ENCODE results near the gene NAA20. TPM values are rescaled to one million over a fixed set of nuclear protein-coding genes. Genes with fewer than 3 reads are reported as not detected.

Gene NAA20
- total RNA-seq, 4 donors from 2014 or later, result 45.5 to 73.2 (median 61.5) TPM

DNA sequence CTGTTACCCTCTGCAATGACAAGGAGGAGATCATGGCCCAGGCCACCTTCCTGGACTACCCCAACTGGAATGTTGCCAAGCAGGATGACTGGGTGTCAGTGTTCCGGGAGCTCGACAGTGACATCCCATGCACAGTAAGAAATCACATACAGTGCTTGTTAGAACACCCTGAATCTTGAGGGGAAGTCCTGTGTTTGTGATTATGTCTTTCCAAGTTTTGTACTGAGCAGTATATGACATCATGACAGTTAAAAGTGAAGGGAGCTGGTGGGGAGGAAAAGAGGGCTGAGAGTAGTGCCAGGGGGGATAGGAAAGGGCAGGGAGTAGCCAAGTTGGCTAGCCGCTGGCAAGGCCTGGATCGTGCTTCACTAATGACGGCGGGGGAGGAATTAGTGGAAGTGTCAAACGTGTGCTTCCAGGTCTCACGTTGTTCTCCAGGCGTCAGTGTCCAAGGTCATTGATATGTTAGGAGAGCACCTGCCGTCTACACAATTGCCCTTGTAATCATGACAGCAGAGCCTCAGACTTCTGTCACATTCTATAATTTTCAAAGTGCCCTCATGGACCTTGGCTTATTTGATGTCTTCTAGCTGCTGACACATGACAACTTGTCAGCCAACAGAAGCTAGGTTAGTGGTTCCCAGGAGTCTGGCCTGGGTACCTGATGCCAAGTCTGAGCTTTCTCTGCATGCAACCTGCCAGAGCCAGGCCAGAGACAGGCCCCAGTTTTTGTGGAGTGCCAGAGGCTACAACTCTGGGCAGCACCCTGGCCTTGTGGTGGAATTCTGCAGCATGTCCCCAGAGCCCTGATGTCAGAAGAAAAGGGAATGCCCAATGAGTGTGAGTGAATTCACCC is 53.9 kb downstream of the NAA20 start:
- ATAC-seq, result peak; percentile 11 to 26
- DNase-seq, result peak in 1 of 2 donors; percentile 72
- Histone ChIP-seq H3K9me3 (no peaks in the 10 kb centered on the region), H3K27ac (peak overlapping the region; percentile 69 to 98 (median 89)), H3K36me3 (no peaks in the 10 kb centered on the region), H3K4me3 (no peak overlapping the region), H3K27me3 (no peaks in the 10 kb centered on the region), H3K4me1 (peaks cover 28 to 36% of the 10 kb centered on the region in 2 donors)
- in situ Hi-C loops (cut with MboI; ENCODE audit: low sequenced_read_pairs in 4 of 4), result no loop called here
- no peak for TF ChIP-seq POLR2A (IDR thresholded peaks at IDR 0.05)
- TF ChIP-seq, protein P1, sequence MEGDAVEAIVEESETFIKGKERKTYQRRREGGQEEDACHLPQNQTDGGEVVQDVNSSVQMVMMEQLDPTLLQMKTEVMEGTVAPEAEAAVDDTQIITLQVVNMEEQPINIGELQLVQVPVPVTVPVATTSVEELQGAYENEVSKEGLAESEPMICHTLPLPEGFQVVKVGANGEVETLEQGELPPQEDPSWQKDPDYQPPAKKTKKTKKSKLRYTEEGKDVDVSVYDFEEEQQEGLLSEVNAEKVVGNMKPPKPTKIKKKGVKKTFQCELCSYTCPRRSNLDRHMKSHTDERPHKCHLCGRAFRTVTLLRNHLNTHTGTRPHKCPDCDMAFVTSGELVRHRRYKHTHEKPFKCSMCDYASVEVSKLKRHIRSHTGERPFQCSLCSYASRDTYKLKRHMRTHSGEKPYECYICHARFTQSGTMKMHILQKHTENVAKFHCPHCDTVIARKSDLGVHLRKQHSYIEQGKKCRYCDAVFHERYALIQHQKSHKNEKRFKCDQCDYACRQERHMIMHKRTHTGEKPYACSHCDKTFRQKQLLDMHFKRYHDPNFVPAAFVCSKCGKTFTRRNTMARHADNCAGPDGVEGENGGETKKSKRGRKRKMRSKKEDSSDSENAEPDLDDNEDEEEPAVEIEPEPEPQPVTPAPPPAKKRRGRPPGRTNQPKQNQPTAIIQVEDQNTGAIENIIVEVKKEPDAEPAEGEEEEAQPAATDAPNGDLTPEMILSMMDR (IDR thresholded peaks at IDR 0.05 in 4 of 5, conservative IDR thresholded peaks at IDR 0.05 in 1 of 5), result no peak
- intact Hi-C loops (cut with DNase I; ENCODE audit: low total_unique reads), result loop anchor here (10.0 kb wide), 1 partner anchor 644 kb away; the partner anchor contains the start of gene RALGAPA2

DNA sequence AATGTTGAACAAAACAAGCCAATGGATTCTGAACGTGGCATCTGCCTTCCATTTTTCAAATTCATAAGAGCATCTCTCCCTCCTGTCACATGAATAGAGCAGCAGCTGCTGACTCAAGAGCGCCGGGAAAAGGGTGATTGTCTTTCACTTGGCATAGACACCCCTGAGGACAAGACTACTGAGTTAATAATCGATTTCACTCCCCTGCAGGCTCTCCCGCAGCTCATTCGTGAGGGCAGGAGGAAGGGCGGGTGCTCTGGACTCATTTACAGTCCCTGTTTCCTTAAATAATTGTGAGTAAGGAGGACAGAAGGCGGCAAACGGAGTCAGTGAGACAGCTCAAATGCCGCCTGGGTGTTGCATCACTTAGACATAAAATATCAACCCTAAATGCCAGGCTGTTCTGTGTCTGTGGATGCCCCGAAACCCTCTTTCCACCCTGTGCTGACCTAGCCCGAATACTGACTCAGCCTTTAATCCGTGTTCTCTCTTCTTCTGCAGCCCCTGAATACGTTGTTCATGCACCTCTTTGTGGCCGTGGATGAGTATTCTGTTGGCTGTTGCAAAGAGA is 56.7 kb downstream of the NAA20 start:
- peak overlapping the region; percentile 19 to 67 (median 60) for H3K4me3 ChIP-seq
- H3K9me3 ChIP-seq, result no peaks in the 10 kb centered on the region
- TF ChIP-seq POLR2A (IDR thresholded peaks at IDR 0.05), result peak; percentile 48 to 54
- TF ChIP-seq, protein P1 (IDR thresholded peaks at IDR 0.05 in 4 of 5, conservative IDR thresholded peaks at IDR 0.05 in 1 of 5), result no peak
- no peaks in the 10 kb centered on the region for H3K27me3 ChIP-seq
- in situ Hi-C loops (cut with MboI; ENCODE audit: low sequenced_read_pairs in 4 of 4), result no loop called here
- intact Hi-C loops (cut with DNase I; ENCODE audit: low total_unique reads), result loop anchor here (2.0 to 10.0 kb wide), 2 partner anchors 65 to 641 kb away; partner anchors contain the start of gene RALGAPA2
- DNase-seq (peak; percentile 71 to 91), ATAC-seq (peak; percentile 57 to 58)
- peak overlapping the region; percentile 87 to 98 (median 90) for H3K27ac ChIP-seq
- peaks cover 40 to 54% of the 10 kb centered on the region in 2 donors for H3K4me1 ChIP-seq
- no peaks in the 10 kb centered on the region for H3K36me3 ChIP-seq

DNA sequence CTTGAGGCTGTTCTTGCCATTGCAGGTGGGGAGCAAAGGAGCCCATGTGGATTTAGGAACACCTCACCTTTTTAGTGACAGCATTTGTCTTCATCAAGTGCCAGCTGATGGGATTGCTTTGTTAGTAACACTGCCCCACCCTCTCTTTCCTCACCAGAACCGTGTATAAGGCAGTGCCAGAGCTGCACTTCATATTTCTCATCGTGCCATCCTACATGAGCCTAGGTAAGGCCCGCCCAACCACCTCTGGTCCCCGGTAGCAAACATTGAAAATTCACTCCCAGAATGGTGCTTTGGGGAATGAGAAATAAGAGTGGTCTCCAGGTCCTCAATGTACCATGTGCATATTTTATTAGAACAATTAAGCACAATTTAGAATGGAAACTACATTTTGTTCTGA is 57.9 kb downstream of the NAA20 start:
- no peaks in the 10 kb centered on the region for H3K9me3 ChIP-seq
- intact Hi-C loops (cut with DNase I; ENCODE audit: low total_unique reads) (loop anchor here (2.0 to 10.0 kb wide), 2 partner anchors 64 to 640 kb away; partner anchors contain the start of gene RALGAPA2), in situ Hi-C loops (cut with MboI; ENCODE audit: low sequenced_read_pairs in 4 of 4) (loop anchor here in 3 of 4 donors (5.0 to 25.0 kb wide), 3 partner anchors 157 to 512 kb away; no protein-coding TSS in a partner anchor)
- TF ChIP-seq, protein P1 (IDR thresholded peaks at IDR 0.05 in 4 of 5, conservative IDR thresholded peaks at IDR 0.05 in 1 of 5), result peak in 2 of 5 experiments; percentile 2 to 9
- TF ChIP-seq POLR2A (IDR thresholded peaks at IDR 0.05), result peak; percentile 74 to 83
- peak overlapping the region; percentile 87 to 98 (median 90) for H3K27ac ChIP-seq
- ATAC-seq (peak; percentile 29 to 51), DNase-seq (peak in 1 of 2 donors; percentile 84)
- H3K36me3 ChIP-seq, result peaks cover 0 to 5% of the 10 kb centered on the region in 2 donors
- no peaks in the 10 kb centered on the region for H3K27me3 ChIP-seq
- H3K4me1 ChIP-seq, result peaks cover 40 to 63% of the 10 kb centered on the region in 2 donors
- peak overlapping the region; percentile 48 to 67 (median 60) for H3K4me3 ChIP-seq

DNA sequence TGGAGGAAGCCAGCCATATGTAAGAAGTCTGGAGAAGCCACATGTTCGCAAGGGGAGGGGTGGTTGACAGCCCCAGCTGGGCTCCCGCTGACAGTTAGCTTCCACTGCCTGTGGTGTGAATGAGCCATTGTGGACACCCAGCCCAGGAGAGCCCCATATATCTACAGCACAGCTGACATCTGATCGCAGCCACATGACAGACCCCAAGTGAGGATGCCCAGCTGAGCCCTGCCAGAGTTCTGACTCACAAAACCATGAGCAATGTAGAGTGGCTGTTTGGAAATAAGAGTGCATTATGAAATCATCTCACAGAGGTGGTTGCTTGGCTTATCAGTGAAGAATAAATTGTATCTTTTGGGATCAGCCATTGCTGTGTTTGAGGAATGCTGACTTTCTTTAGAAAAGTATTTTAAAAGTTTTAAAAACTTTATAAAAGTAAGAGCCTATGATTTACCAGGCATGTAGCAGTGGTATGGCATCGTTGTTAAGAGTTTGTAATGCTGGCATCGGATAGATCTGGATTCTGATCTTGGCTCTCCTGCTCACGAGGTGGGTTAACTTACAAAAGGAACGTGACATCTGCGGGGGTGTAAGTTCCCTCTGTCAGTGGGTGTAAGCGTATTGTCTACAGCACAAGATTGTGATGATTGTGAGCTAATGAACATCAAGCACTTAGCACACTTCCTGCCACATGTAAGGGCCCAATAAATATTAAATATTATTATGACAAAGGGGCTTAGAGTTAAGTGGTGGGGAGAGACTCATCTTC is 59.3 kb downstream of the NAA20 start:
- ATAC-seq, result peak; percentile 74 to 79

More for the DNA sequence above, 59.3 kb downstream of the NAA20 start:
- Histone ChIP-seq H3K36me3 (peaks cover 0 to 9% of the 10 kb centered on the region in 2 donors), H3K27ac (peak overlapping the region; percentile 87 to 98 (median 90)), H3K4me1 (peaks cover 35 to 54% of the 10 kb centered on the region in 2 donors), H3K27me3 (no peaks in the 10 kb centered on the region), H3K9me3 (no peaks in the 10 kb centered on the region), H3K4me3 (peak overlapping the region; percentile 48 to 67 (median 60))
- peak; percentile 95 to 98 for DNase-seq
- in situ Hi-C loops (cut with MboI; ENCODE audit: low sequenced_read_pairs in 4 of 4), result loop anchor here in 3 of 4 donors (5.0 to 25.0 kb wide), 3 partner anchors 156 to 511 kb away; no protein-coding TSS in a partner anchor
- TF ChIP-seq, protein P1 (IDR thresholded peaks at IDR 0.05 in 4 of 5, conservative IDR thresholded peaks at IDR 0.05 in 1 of 5), result no peak
- TF ChIP-seq POLR2A (IDR thresholded peaks at IDR 0.05), result peak; percentile 87 to 96
- intact Hi-C loops (cut with DNase I; ENCODE audit: low total_unique reads), result loop anchor here (1.0 to 10.0 kb wide), 2 partner anchors 9 to 638 kb away; partner anchors contain the start of gene RALGAPA2
